GM18861 (cell line): ENCODE data around the gene GOLGA5.
"Not testable (repeated sequence)": the region's sequence is repeated elsewhere in the genome, so short reads cannot be mapped to it uniquely, and the experiment has no call there.

Experiments used
- ATAC-seq: cut with Tn5 transposase; IDR thresholded peaks from one replicate; pipeline ENCODE4 v1.9.1; 2021; ENCODE audit not compliant: unreplicated experiment

The GOLGA5 gene

GRCh38 chr14:92778868-92779565, 15.1 kb upstream of the GOLGA5 start:
- not testable (repeated sequence) for ATAC-seq

- ATAC-seq: no peak
Measured at GRCh38 chr14:92780444-92781232, 13.5 kb upstream of the GOLGA5 start.

- no peak for ATAC-seq
Measured at GRCh38 chr14:92781350-92781749, 12.8 kb upstream of the GOLGA5 start.

- ATAC-seq: peak; percentile 54
Measured at GRCh38 chr14:92783813-92784431, 10.2 kb upstream of the GOLGA5 start.

- no peak for ATAC-seq
Measured at GRCh38 chr14:92785667-92786426, 8.3 kb upstream of the GOLGA5 start.

- ATAC-seq: no peak
Measured at GRCh38 chr14:92786427-92786756, 7.7 kb upstream of the GOLGA5 start.

GRCh38 chr14:92787554-92787953, 6.6 kb upstream of the GOLGA5 start:
- ATAC-seq: no peak

GRCh38 chr14:92789457-92790089, 4.5 kb upstream of the GOLGA5 start:
- ATAC-seq: no peak

GRCh38 chr14:92792885-92793284, 1.2 kb upstream of the GOLGA5 start:
- ATAC-seq: no peak

GRCh38 chr14:92794547-92794941, 439 bp downstream of the GOLGA5 start:
- no peak for ATAC-seq

- no peak for ATAC-seq
Measured at GRCh38 chr14:92794961-92795360, 856 bp downstream of the GOLGA5 start.

- ATAC-seq: no peak
Measured at GRCh38 chr14:92797935-92798653, 4.0 kb downstream of the GOLGA5 start.

GRCh38 chr14:92798811-92799210, 4.7 kb downstream of the GOLGA5 start:
- ATAC-seq: no peak

GRCh38 chr14:92800012-92800411, 5.9 kb downstream of the GOLGA5 start:
- no peak for ATAC-seq

- no peak for ATAC-seq
Measured at GRCh38 chr14:92800525-92800924, 6.4 kb downstream of the GOLGA5 start.

- no peak for ATAC-seq
Measured at GRCh38 chr14:92801917-92802316, 7.8 kb downstream of the GOLGA5 start.

- ATAC-seq: no peak
Measured at GRCh38 chr14:92802678-92803077, 8.6 kb downstream of the GOLGA5 start.

GRCh38 chr14:92813201-92813600, 19.1 kb downstream of the GOLGA5 start:
- no peak for ATAC-seq

GRCh38 chr14:92819011-92819597, 25.0 kb downstream of the GOLGA5 start:
- ATAC-seq: no peak
